GM12872 (cell line): ENCODE results near the gene LRRC18.

Experiments used
- TF ChIP-seq, protein P1 (sequence below): IDR thresholded peaks from 3 replicates; pipeline ENCODE4 v1.5.1; 2011; ENCODE audit warnings: low read depth, mild to moderate bottlenecking, low read length, moderate library complexity; ENCODE audit not compliant: insufficient read depth

LRRC18 gene

DNA sequence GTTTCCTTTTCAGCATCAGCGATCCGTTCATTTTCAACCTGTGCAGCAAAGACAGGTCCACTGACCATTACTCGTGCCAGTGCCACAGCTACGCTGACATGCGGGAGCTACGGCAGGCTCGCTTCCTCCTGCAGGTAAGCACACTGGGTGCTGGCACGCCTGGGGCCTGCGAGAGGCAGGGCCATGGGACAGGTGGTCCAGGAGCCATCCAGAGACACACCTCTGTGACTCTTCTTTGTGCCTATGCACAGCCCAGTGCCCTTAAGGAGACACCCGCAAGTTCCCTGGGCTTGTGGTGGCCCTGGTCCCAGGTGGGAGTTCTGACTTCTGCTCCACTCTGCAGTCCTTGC, 42.2 kb downstream of the LRRC18 start:
- TF ChIP-seq, protein P1, sequence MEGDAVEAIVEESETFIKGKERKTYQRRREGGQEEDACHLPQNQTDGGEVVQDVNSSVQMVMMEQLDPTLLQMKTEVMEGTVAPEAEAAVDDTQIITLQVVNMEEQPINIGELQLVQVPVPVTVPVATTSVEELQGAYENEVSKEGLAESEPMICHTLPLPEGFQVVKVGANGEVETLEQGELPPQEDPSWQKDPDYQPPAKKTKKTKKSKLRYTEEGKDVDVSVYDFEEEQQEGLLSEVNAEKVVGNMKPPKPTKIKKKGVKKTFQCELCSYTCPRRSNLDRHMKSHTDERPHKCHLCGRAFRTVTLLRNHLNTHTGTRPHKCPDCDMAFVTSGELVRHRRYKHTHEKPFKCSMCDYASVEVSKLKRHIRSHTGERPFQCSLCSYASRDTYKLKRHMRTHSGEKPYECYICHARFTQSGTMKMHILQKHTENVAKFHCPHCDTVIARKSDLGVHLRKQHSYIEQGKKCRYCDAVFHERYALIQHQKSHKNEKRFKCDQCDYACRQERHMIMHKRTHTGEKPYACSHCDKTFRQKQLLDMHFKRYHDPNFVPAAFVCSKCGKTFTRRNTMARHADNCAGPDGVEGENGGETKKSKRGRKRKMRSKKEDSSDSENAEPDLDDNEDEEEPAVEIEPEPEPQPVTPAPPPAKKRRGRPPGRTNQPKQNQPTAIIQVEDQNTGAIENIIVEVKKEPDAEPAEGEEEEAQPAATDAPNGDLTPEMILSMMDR = no peak

DNA sequence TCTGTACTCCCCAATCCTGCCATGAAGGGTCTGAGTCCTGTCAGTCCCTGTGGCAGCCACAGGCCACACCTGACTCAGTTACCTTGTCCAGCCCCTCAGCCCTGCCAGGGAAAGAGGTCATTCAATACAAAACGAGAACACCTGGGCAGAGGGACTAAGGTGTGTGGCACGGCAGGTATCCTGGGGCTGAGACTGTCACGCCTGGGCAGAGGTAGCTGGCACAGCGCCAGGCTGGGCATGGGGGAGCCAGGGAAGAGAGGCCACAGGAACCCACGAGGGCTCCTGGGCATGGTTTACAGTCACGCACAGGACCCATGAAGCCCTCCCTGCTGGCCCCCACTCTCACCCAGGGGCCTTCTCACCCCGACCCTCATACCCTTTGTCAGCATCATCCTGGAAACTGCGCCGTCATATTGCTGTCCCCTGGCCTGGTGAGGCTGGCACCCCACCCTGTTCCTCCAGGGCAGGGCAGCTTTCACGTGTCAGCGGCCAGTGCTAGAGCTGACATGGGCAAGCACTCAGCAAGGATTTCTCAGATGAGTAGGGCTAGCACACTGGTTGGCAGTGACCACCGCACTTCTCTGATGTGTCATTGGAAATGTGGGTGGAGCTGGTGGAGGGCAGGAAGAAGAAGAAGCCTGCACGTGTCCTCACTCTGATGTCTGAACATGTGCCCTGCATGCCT, 42.7 kb downstream of the LRRC18 start:
- TF ChIP-seq, protein P1 = no peak

DNA sequence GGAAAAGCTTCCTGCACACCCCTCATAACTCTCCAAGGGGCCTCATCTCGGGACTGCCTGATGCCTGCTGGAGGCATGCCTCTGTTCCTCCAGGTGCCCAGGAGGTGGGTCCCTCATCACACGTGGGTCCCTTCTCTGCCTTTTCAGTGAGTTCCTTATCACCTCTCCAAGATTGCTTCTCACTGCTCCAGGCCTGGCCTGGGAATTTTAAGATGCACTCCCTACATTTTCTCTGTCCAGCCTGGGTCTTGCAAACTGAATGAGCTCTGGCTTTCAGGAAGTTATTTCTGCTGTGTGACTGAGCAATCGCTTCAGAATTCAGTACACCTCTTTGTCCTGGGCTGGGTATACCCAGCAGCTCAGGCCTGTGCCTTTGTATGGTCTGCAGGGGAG, 43.8 kb downstream of the LRRC18 start:
- TF ChIP-seq, protein P1 = no peak

DNA sequence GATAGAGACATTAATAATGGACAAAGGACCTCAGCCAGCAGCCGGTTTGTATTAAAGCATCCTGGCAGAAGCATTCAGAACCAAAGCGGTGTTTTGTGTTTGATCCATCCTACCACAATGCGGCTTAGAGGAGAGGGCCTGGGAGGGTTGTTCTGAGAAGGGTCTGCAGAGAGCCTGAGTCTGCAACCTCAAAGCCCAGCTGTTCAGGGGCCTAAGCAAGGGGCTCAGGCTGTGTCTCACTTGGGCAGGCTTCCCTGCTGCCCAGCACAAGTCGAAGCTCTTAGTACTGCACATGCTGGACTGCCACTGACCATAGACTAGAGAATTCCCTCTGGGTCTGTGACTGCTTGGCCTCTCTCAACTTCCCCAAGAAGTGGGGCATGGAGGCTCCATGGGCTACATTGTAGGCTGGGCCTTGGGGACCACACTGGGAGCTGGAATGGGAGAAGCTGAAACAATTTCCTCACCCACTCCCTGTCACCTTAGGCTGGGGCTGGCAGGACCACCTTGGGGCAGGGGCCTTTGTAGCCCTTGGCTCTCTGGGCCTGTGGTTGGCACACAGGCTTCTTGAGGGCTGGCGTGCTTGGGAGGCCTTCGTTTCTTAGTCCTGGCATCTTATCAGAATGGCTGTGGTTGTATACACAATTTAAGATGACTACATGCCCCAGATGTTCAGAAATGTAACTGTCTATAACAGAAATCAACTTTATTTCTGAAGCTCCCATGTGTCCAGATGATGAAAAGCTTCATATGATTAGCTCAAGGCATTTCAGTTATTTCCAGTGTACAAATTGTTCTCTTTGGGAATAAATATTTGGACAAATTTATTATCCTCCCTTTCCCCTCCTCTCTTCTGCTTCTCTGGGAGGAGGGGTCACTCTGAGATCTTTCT, 44.5 kb downstream of the LRRC18 start:
- TF ChIP-seq, protein P1 = no peak

DNA sequence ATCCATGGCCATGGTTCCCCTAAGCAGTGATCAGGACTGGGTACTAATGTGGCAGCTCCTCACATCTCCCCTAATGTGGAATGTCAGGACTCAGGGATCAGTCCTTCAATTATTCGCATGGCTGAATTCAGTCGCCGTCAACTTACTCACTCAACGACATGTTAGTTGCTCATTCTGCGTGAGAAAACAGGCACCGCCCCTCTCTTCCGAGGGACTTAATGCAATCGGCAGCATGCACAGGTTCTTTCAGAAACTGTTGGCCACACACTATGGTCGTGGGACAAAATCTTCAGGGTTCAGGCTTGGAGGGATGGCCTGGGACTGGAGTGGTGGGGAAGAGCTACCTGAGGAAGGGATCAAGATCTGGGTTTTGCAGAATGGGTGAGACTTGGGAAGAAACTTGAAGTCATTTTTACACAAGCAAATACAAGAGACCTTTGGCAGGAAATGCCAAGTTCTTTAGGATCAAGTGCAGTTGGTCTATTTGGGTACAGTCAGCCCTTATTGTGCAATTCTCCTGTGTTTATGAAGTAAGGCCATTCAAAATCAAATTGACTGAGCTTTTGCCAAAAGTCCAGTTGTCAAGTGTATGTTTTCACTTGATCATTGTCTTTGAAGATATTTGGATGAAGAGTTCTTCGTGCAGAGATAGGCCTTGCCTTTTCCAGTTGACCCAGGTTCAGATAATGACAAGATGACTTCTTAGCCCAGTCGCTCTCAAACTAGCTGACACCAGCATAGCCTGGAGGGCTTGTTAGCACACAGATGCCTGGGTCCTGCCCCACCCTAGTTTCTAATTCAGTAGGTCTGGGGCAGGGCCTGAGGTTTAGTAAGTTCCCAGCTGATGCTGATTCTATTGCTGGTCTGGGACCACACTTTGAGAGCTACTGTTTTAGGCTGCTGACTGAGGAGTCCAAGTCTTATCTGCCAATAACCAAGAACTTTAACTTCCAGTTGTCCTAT, 48.5 kb downstream of the LRRC18 start:
- TF ChIP-seq, protein P1 = no peak

DNA sequence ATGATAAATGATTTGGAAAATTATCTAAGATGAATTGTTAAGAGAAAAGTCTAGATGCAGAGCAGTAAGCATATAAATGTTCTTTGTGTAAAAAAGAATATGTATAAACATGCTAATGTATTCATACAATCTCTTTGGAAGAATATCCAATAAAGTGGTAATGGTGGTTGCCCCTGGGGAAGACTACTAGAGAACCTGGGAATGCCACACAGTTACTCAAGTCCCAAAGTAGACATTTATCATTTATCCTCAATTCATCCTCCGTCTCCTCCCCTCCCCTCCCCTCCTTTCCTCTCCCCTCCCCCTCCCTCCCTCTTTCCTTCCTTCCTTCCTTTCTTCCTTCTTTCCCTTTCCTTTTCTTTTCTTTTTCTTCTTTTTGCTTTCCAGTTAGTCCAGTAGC, 51.7 kb downstream of the LRRC18 start:
- TF ChIP-seq, protein P1 = no peak

DNA sequence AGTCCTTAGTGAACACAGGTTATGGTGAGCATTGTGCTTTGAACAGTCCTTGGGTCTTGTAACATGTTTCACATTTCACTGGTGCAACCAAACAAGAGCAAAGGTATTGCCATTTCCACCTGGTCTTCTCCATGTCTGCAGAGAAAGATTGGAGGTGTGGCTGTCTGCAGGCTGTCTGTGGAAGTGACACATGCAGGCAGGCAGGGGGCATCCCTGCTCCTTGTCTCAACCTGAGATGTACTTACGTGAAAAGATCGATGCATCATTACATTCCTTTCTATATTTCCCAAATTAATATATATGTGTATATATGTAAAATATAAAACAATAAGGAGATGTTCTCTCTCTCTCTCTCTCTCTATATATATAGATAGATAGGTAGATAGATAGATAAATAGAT, 54.3 kb downstream of the LRRC18 start:
- TF ChIP-seq, protein P1 = peak; percentile 22; the same call in 1 of the 3 replicates
